ENCODE data around the gene NUP153.

NUP153 gene

GRCh38 chr6:17730078-17730704, 23.5 kb upstream of the NUP153 start:
- Histone ChIP-seq H3K27me3 (replicated peaks; ENCODE audit: control insufficient read depth, insufficient read depth, low read length, poor library complexity, severe bottlenecking) (no peaks in the 10 kb centered on the region), H3K4me3 (ENCODE audit: insufficient read depth, low read depth, low read length, poor library complexity, severe bottlenecking) (no peak overlapping the region), H3K4me1 (ENCODE audit: control insufficient read depth, insufficient read depth, low read length, poor library complexity, severe bottlenecking) (no peaks in the 10 kb centered on the region), H3K27ac (ENCODE audit: insufficient read depth, low read length, poor library complexity, severe bottlenecking) (no peak overlapping the region), H3K36me3 (ENCODE audit: control insufficient read depth, insufficient read depth, low read length) (no peaks in the 10 kb centered on the region), H3K9me3 (ENCODE audit: control insufficient read depth, low read length) (no peaks in the 10 kb centered on the region)
- DNase-seq, result no peak

GRCh38 chr6:17729223-17730077, 22.7 kb upstream of the NUP153 start:
- Histone ChIP-seq H3K4me3 (ENCODE audit: insufficient read depth, low read depth, low read length, poor library complexity, severe bottlenecking) (no peak overlapping the region), H3K9me3 (ENCODE audit: control insufficient read depth, low read length) (no peaks in the 10 kb centered on the region), H3K27ac (ENCODE audit: insufficient read depth, low read length, poor library complexity, severe bottlenecking) (no peak overlapping the region), H3K4me1 (ENCODE audit: control insufficient read depth, insufficient read depth, low read length, poor library complexity, severe bottlenecking) (no peaks in the 10 kb centered on the region), H3K27me3 (replicated peaks; ENCODE audit: control insufficient read depth, insufficient read depth, low read length, poor library complexity, severe bottlenecking) (no peaks in the 10 kb centered on the region), H3K36me3 (ENCODE audit: control insufficient read depth, insufficient read depth, low read length) (no peaks in the 10 kb centered on the region)
- no peak for DNase-seq

GRCh38 chr6:17728551-17729222, 22.0 kb upstream of the NUP153 start:
- Histone ChIP-seq H3K9me3 (ENCODE audit: control insufficient read depth, low read length) (no peaks in the 10 kb centered on the region), H3K27me3 (replicated peaks; ENCODE audit: control insufficient read depth, insufficient read depth, low read length, poor library complexity, severe bottlenecking) (no peaks in the 10 kb centered on the region)

GRCh38 chr6:17725083-17725482, 18.4 kb upstream of the NUP153 start:
- no peak for DNase-seq
- no peak overlapping the region for H3K4me3 ChIP-seq (ENCODE audit: insufficient read depth, low read depth, low read length, poor library complexity, severe bottlenecking)
- H3K4me1 ChIP-seq (ENCODE audit: control insufficient read depth, insufficient read depth, low read length, poor library complexity, severe bottlenecking), result no peaks in the 10 kb centered on the region
- H3K27ac ChIP-seq (ENCODE audit: insufficient read depth, low read length, poor library complexity, severe bottlenecking), result no peak overlapping the region
- H3K9me3 ChIP-seq (ENCODE audit: control insufficient read depth, low read length), result no peaks in the 10 kb centered on the region
- H3K36me3 ChIP-seq (ENCODE audit: control insufficient read depth, insufficient read depth, low read length), result no peaks in the 10 kb centered on the region
- no peaks in the 10 kb centered on the region for H3K27me3 ChIP-seq (replicated peaks; ENCODE audit: control insufficient read depth, insufficient read depth, low read length, poor library complexity, severe bottlenecking)

More at GRCh38 chr6:17728551-17729222, 22.0 kb upstream of the NUP153 start:
- no peak for DNase-seq
- H3K4me3 ChIP-seq (ENCODE audit: insufficient read depth, low read depth, low read length, poor library complexity, severe bottlenecking), result no peak overlapping the region
- H3K27ac ChIP-seq (ENCODE audit: insufficient read depth, low read length, poor library complexity, severe bottlenecking), result no peak overlapping the region
- no peaks in the 10 kb centered on the region for H3K36me3 ChIP-seq (ENCODE audit: control insufficient read depth, insufficient read depth, low read length)
- H3K4me1 ChIP-seq (ENCODE audit: control insufficient read depth, insufficient read depth, low read length, poor library complexity, severe bottlenecking), result no peaks in the 10 kb centered on the region

GRCh38 chr6:17724341-17724740, 17.6 kb upstream of the NUP153 start:
- Histone ChIP-seq H3K4me3 (ENCODE audit: insufficient read depth, low read depth, low read length, poor library complexity, severe bottlenecking) (no peak overlapping the region), H3K9me3 (ENCODE audit: control insufficient read depth, low read length) (no peaks in the 10 kb centered on the region), H3K4me1 (ENCODE audit: control insufficient read depth, insufficient read depth, low read length, poor library complexity, severe bottlenecking) (no peaks in the 10 kb centered on the region), H3K27me3 (replicated peaks; ENCODE audit: control insufficient read depth, insufficient read depth, low read length, poor library complexity, severe bottlenecking) (no peaks in the 10 kb centered on the region), H3K27ac (ENCODE audit: insufficient read depth, low read length, poor library complexity, severe bottlenecking) (no peak overlapping the region), H3K36me3 (ENCODE audit: control insufficient read depth, insufficient read depth, low read length) (no peaks in the 10 kb centered on the region)
- no peak for DNase-seq

- no peaks in the 10 kb centered on the region for H3K4me1 ChIP-seq (ENCODE audit: control insufficient read depth, insufficient read depth, low read length, poor library complexity, severe bottlenecking)
- no peaks in the 10 kb centered on the region for H3K27me3 ChIP-seq (replicated peaks; ENCODE audit: control insufficient read depth, insufficient read depth, low read length, poor library complexity, severe bottlenecking)
- no peak overlapping the region for H3K27ac ChIP-seq (ENCODE audit: insufficient read depth, low read length, poor library complexity, severe bottlenecking)
- H3K4me3 ChIP-seq (ENCODE audit: insufficient read depth, low read depth, low read length, poor library complexity, severe bottlenecking), result no peak overlapping the region
- no peaks in the 10 kb centered on the region for H3K36me3 ChIP-seq (ENCODE audit: control insufficient read depth, insufficient read depth, low read length)
- no peak for DNase-seq
- no peaks in the 10 kb centered on the region for H3K9me3 ChIP-seq (ENCODE audit: control insufficient read depth, low read length)
These were observed 14.9 kb upstream of the NUP153 start for GRCh38 chr6:17721671-17722070.

GRCh38 chr6:17719323-17720041, 12.8 kb upstream of the NUP153 start:
- Histone ChIP-seq H3K27me3 (replicated peaks; ENCODE audit: control insufficient read depth, insufficient read depth, low read length, poor library complexity, severe bottlenecking) (no peaks in the 10 kb centered on the region), H3K4me3 (ENCODE audit: insufficient read depth, low read depth, low read length, poor library complexity, severe bottlenecking) (no peak overlapping the region), H3K27ac (ENCODE audit: insufficient read depth, low read length, poor library complexity, severe bottlenecking) (no peak overlapping the region), H3K9me3 (ENCODE audit: control insufficient read depth, low read length) (no peaks in the 10 kb centered on the region), H3K36me3 (ENCODE audit: control insufficient read depth, insufficient read depth, low read length) (no peaks in the 10 kb centered on the region), H3K4me1 (ENCODE audit: control insufficient read depth, insufficient read depth, low read length, poor library complexity, severe bottlenecking) (no peaks in the 10 kb centered on the region)
- DNase-seq, result no peak

- no peak for DNase-seq
- H3K4me1 ChIP-seq (ENCODE audit: control insufficient read depth, insufficient read depth, low read length, poor library complexity, severe bottlenecking), result no peaks in the 10 kb centered on the region
- H3K36me3 ChIP-seq (ENCODE audit: control insufficient read depth, insufficient read depth, low read length), result no peaks in the 10 kb centered on the region
- H3K27ac ChIP-seq (ENCODE audit: insufficient read depth, low read length, poor library complexity, severe bottlenecking), result no peak overlapping the region
- H3K4me3 ChIP-seq (ENCODE audit: insufficient read depth, low read depth, low read length, poor library complexity, severe bottlenecking), result no peak overlapping the region
- no peaks in the 10 kb centered on the region for H3K27me3 ChIP-seq (replicated peaks; ENCODE audit: control insufficient read depth, insufficient read depth, low read length, poor library complexity, severe bottlenecking)
- no peaks in the 10 kb centered on the region for H3K9me3 ChIP-seq (ENCODE audit: control insufficient read depth, low read length)
These were observed 9.5 kb upstream of the NUP153 start for GRCh38 chr6:17716221-17716620.

- H3K27me3 ChIP-seq (replicated peaks; ENCODE audit: control insufficient read depth, insufficient read depth, low read length, poor library complexity, severe bottlenecking), result no peaks in the 10 kb centered on the region
- H3K4me3 ChIP-seq (ENCODE audit: insufficient read depth, low read depth, low read length, poor library complexity, severe bottlenecking), result no peak overlapping the region
- no peak overlapping the region for H3K27ac ChIP-seq (ENCODE audit: insufficient read depth, low read length, poor library complexity, severe bottlenecking)
- no peaks in the 10 kb centered on the region for H3K4me1 ChIP-seq (ENCODE audit: control insufficient read depth, insufficient read depth, low read length, poor library complexity, severe bottlenecking)
- H3K36me3 ChIP-seq (ENCODE audit: control insufficient read depth, insufficient read depth, low read length), result no peaks in the 10 kb centered on the region
- H3K9me3 ChIP-seq (ENCODE audit: control insufficient read depth, low read length), result no peaks in the 10 kb centered on the region
- DNase-seq, result no peak
These were observed 8.4 kb upstream of the NUP153 start for GRCh38 chr6:17714879-17715851.

All from effector memory CD4-positive, alpha-beta T cell (primary cell).